ENCODE results near the gene VCP.

VCP gene

GRCh38 chr9:35103660-35104191 lies 31.3 kb upstream of the VCP start:
- no peak for DNase-seq (ENCODE audit: low spot score)

GRCh38 chr9:35102769-35103659 lies 30.6 kb upstream of the VCP start, which contains the start of gene STOML2:
Gene STOML2 (minus strand): TSS chr9:35103131. CDS start chr9:35103094, 37 bp downstream.
- peak; percentile 97 for DNase-seq (ENCODE audit: low spot score)

- DNase-seq (ENCODE audit: low spot score), result no peak
Observed at GRCh38 chr9:35102465-35102768, 30.0 kb upstream of the VCP start.

- no peak for DNase-seq (ENCODE audit: low spot score)
Observed at GRCh38 chr9:35097573-35097972, 25.1 kb upstream of the VCP start.

GRCh38 chr9:35096035-35096849 lies 23.8 kb upstream of the VCP start, which contains the start of gene PIGO:
Gene PIGO (minus strand): TSS chr9:35096591. CDS start chr9:35095565, 1,026 bp downstream.
- peak; percentile 86 for DNase-seq (ENCODE audit: low spot score)

GRCh38 chr9:35091536-35091935 lies 19.1 kb upstream of the VCP start:
- DNase-seq (ENCODE audit: low spot score), result no peak

- no peak for DNase-seq (ENCODE audit: low spot score)
Observed at GRCh38 chr9:35089434-35089833, 17.0 kb upstream of the VCP start.

- DNase-seq (ENCODE audit: low spot score), result no peak
Observed at GRCh38 chr9:35085078-35085477, 12.7 kb upstream of the VCP start.

- peak; percentile 92 for DNase-seq (ENCODE audit: low spot score)
Observed at GRCh38 chr9:35079426-35080341, 7.3 kb upstream of the VCP start, which contains the start of gene FANCG. Gene FANCG (minus strand): TSS chr9:35079942. CDS start chr9:35079524, 418 bp downstream.

- no peak for DNase-seq (ENCODE audit: low spot score)
Observed at GRCh38 chr9:35079041-35079425, 6.6 kb upstream of the VCP start.

- DNase-seq (ENCODE audit: low spot score), result no peak
Observed at GRCh38 chr9:35078066-35078465, 5.6 kb upstream of the VCP start.

GRCh38 chr9:35076848-35077247 lies 4.4 kb upstream of the VCP start:
- DNase-seq (ENCODE audit: low spot score), result no peak

- DNase-seq (ENCODE audit: low spot score), result no peak
Observed at GRCh38 chr9:35075358-35075757, 2.9 kb upstream of the VCP start.

GRCh38 chr9:35074791-35075190 lies 2.4 kb upstream of the VCP start:
- DNase-seq (ENCODE audit: low spot score), result no peak

GRCh38 chr9:35074141-35074540 lies 1.7 kb upstream of the VCP start:
- no peak for DNase-seq (ENCODE audit: low spot score)

GRCh38 chr9:35073279-35073612 lies 821 bp upstream of the VCP start:
- DNase-seq (ENCODE audit: low spot score), result no peak

- peak; percentile 75 for DNase-seq (ENCODE audit: low spot score)
Observed at GRCh38 chr9:35071814-35072460, 488 bp downstream of the VCP start.

GRCh38 chr9:35070823-35071813 lies 1.3 kb downstream of the VCP start:
- DNase-seq (ENCODE audit: low spot score), result no peak

- DNase-seq (ENCODE audit: low spot score), result no peak
Observed at GRCh38 chr9:35069020-35069419, 3.4 kb downstream of the VCP start.

GRCh38 chr9:35067056-35067455 lies 5.4 kb downstream of the VCP start:
- DNase-seq (ENCODE audit: low spot score), result no peak

All from SW480 (cell line).